Measurements from ENCODE around the gene BRI3. TPM values are rescaled to one million over a fixed set of nuclear protein-coding genes. Genes with fewer than 3 reads are reported as not detected.

BRI3 gene
- total RNA-seq, 1 experiment from 2014 or later, result 102 TPM

DNA sequence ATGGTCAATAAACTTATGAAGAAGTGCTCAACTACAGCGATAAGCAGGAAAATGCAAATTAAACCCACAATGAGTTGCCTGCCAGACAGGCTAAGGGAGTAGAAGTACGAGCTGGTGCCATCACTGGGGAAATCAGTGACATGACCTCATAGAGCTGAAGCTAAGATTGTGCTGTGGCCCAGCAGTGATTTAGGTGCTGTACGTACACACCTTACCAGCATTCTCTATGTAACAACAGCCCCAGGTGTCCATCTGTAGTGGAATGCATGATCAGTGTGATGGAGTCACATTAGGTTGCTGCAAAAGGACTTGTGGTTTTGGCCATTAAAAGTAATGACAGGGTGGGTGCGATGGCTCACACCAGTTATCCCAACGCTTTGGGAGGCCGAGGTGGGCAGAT lies 23.8 kb upstream of the BRI3 start (continued):
- TF ChIP-seq, protein P1, sequence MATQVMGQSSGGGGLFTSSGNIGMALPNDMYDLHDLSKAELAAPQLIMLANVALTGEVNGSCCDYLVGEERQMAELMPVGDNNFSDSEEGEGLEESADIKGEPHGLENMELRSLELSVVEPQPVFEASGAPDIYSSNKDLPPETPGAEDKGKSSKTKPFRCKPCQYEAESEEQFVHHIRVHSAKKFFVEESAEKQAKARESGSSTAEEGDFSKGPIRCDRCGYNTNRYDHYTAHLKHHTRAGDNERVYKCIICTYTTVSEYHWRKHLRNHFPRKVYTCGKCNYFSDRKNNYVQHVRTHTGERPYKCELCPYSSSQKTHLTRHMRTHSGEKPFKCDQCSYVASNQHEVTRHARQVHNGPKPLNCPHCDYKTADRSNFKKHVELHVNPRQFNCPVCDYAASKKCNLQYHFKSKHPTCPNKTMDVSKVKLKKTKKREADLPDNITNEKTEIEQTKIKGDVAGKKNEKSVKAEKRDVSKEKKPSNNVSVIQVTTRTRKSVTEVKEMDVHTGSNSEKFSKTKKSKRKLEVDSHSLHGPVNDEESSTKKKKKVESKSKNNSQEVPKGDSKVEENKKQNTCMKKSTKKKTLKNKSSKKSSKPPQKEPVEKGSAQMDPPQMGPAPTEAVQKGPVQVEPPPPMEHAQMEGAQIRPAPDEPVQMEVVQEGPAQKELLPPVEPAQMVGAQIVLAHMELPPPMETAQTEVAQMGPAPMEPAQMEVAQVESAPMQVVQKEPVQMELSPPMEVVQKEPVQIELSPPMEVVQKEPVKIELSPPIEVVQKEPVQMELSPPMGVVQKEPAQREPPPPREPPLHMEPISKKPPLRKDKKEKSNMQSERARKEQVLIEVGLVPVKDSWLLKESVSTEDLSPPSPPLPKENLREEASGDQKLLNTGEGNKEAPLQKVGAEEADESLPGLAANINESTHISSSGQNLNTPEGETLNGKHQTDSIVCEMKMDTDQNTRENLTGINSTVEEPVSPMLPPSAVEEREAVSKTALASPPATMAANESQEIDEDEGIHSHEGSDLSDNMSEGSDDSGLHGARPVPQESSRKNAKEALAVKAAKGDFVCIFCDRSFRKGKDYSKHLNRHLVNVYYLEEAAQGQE (IDR thresholded peaks at IDR 0.05; ENCODE audit: low read depth), result no peak

DNA sequence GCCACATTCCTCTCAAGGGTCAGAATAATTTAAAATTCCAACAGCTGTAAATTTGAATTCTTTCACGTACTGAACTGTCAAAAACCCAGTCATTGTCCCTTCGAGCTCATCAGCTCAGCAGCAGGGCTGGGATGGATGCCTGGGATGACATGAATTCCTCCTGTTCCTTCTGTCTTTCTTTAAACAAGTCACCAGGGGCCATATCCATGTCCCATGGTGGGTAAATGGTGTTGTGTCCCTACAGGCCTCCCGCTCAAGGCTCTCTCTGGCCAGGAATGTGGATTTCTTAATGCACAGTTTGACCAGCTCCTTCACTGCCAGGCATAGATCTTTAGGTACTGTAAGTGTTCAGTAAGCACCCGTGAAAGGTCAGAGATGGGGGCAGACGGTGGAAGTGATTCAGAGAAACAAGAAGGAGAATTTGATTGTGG lies 15.6 kb upstream of the BRI3 start:
- no TSS peak for BruUV-seq (replicated peaks)
- peak overlapping the region; percentile 59 for H3K4me2 ChIP-seq (ENCODE audit: low read length)
- H3K79me2 ChIP-seq (ENCODE audit: insufficient read depth, low read length), result no peaks in the 10 kb centered on the region
- H3K9me2 ChIP-seq (ENCODE audit: insufficient read depth), result no peaks in the 10 kb centered on the region
- peak overlapping the region; percentile 52 for H3K27ac ChIP-seq (ENCODE audit: low read depth, low read length)
- intact Hi-C loops (cut with micrococcal nuclease), result no loop called here
- ChIA-PET POLR2A (no interaction called here), RAD21 (ENCODE audit: low non-redundant PET in 1 of 2, low total read pairs in 2 of 2, uncharacterized antibody in 2 of 2, unreplicated experiment in 2 of 2) (no interaction called here), CTCF (no interaction called here)
- TF ChIP-seq, protein P2, sequence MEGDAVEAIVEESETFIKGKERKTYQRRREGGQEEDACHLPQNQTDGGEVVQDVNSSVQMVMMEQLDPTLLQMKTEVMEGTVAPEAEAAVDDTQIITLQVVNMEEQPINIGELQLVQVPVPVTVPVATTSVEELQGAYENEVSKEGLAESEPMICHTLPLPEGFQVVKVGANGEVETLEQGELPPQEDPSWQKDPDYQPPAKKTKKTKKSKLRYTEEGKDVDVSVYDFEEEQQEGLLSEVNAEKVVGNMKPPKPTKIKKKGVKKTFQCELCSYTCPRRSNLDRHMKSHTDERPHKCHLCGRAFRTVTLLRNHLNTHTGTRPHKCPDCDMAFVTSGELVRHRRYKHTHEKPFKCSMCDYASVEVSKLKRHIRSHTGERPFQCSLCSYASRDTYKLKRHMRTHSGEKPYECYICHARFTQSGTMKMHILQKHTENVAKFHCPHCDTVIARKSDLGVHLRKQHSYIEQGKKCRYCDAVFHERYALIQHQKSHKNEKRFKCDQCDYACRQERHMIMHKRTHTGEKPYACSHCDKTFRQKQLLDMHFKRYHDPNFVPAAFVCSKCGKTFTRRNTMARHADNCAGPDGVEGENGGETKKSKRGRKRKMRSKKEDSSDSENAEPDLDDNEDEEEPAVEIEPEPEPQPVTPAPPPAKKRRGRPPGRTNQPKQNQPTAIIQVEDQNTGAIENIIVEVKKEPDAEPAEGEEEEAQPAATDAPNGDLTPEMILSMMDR (IDR thresholded peaks at IDR 0.05 in 2 of 3, conservative IDR thresholded peaks at IDR 0.05 in 1 of 3; ENCODE audit: borderline replicate concordance in 1 of 3, insufficient read depth in 1 of 3, low read depth in 2 of 3, low read length in 2 of 3), result no peak
- TF ChIP-seq, protein P1 (IDR thresholded peaks at IDR 0.05; ENCODE audit: low read depth), result no peak
- no peak for TF ChIP-seq POLR2A (IDR thresholded peaks at IDR 0.05; ENCODE audit: borderline replicate concordance, extremely low read depth, insufficient read depth, insufficient read length)
- TF ChIP-seq CBX3 (IDR thresholded peaks at IDR 0.05; ENCODE audit: low read depth), result no peak
- no peak for TF ChIP-seq SRF (IDR thresholded peaks at IDR 0.05; ENCODE audit: low read depth)
- no peak for TF ChIP-seq YY1 (IDR thresholded peaks at IDR 0.05; ENCODE audit: extremely low read depth, insufficient replicate concordance, low read depth, low read length)
- TF ChIP-seq, protein P3, sequence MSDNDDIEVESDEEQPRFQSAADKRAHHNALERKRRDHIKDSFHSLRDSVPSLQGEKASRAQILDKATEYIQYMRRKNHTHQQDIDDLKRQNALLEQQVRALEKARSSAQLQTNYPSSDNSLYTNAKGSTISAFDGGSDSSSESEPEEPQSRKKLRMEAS (IDR thresholded peaks at IDR 0.05), result no peak
- no peak for TF ChIP-seq ELF1 (IDR thresholded peaks at IDR 0.05; ENCODE audit: borderline replicate concordance, low read depth)
- TF ChIP-seq EGR1 (IDR thresholded peaks at IDR 0.05; ENCODE audit: low read depth), result no peak
- peaks cover 6 to 11% of the 10 kb centered on the region in 2 experiments for H3K4me1 ChIP-seq (ENCODE audit: control insufficient read depth in 1 of 2, insufficient read depth in 2 of 2, low read length in 2 of 2)
- H4K20me1 ChIP-seq (ENCODE audit: insufficient read depth), result no peaks in the 10 kb centered on the region
- no peaks in the 10 kb centered on the region for H3K9me3 ChIP-seq (ENCODE audit: control insufficient read depth in 1 of 2, insufficient read depth in 1 of 2, low read depth in 1 of 2, low read length in 2 of 2)
- no peak overlapping the region for H3K9ac ChIP-seq (ENCODE audit: low read length)
- no peaks in the 10 kb centered on the region for H3K36me3 ChIP-seq (ENCODE audit: control insufficient read depth in 1 of 2, insufficient read depth in 2 of 2, low read length in 2 of 2)
- no peak overlapping the region for H3K4me3 ChIP-seq (replicated peaks in 1 of 2; ENCODE audit: low read depth in 1 of 2, low read length in 2 of 2)
- peak; percentile 65 for ATAC-seq
- no peak overlapping the region for H2AFZ ChIP-seq (ENCODE audit: low read depth, low read length, poor library complexity, severe bottlenecking)
- DNase-seq (ENCODE audit: low read depth, low spot score), result no peak
- H3K27me3 ChIP-seq (ENCODE audit: insufficient read depth, low read length), result no peaks in the 10 kb centered on the region

Data from HCT116 (cell line).